Activated CD8-positive, alpha-beta memory T cell treated with anti-CD3 and anti-CD28 coated beads for 36 hours (primary cell): ENCODE data around the gene WDR17. TPM values are rescaled to one million over a fixed set of nuclear protein-coding genes. Genes with fewer than 3 reads are reported as not detected.

Experiments used
- CTCF ChIA-PET: fragments of 350-600 bp; sonication (Branson Sonifier 250); formaldehyde crosslinking; loops from one replicate; lab custom pipeline; 2021; ENCODE audit warnings: antibody characterized with exemption; lab: Charles Lee
- POLR2A ChIA-PET: fragments of 350-600 bp; sonication (Branson Sonifier 250); formaldehyde crosslinking; loops from one replicate; lab custom pipeline; 2021; ENCODE audit warnings: antibody characterized with exemption; lab: Charles Lee
- total RNA-seq, 2 experiments: library from RNA; stranded (reverse); gene quantifications; one replicate each; pipeline ENCODE4 v1.2.3, GENCODE V29; 2021

WDR17 gene
- total RNA-seq, 2 experiments from 2014 or later = 1.4 to 1.8 TPM

- ChIA-PET CTCF (no interaction called here), POLR2A (no interaction called here)
These were observed 11.9 kb downstream of the WDR17 start for GRCh38 chr4:176077561-176077960.

DNA sequence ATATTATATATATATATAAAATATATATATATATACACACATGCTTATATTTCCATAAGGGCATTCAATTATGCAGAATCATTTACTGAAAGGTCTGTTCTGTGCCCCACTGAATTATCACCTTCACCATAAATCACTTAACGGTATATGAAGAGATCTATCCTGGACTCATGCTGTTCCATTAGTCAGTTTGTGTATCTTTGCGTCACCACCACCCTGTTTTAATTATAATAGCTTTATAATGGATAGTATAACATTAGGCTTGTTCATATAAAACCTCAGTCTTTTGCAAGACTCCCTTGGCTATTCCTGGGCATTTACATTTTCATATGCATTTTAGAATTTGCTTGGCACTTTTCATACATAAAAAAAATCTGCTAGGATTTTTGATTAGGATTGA, 19.1 kb downstream of the WDR17 start:
- ChIA-PET POLR2A (no interaction called here), CTCF (no interaction called here)

- CTCF ChIA-PET = no interaction called here
- POLR2A ChIA-PET = no interaction called here
These were observed 24.5 kb downstream of the WDR17 start for GRCh38 chr4:176090115-176090514.

DNA sequence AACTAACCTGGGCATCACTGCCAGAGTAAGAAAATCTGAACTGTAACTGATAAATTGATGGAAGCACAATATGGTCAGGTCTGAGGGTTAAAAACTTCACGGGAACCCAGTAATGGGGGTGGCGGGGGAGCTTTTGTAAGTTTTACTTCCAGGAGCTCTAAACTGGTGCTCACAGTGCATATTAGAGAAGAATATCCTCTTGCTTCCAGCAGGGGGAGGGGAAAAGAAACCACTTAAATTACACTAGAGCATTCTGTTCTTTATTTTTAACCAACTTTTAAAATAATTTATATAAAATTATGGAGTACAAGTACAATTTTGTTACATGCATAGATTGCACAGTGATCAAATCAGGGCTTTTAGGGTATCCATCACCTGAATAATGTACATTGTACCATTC, 33.7 kb downstream of the WDR17 start:
- ChIA-PET POLR2A (no interaction called here), CTCF (no interaction called here)

- ChIA-PET CTCF (no interaction called here), POLR2A (no interaction called here)
These were observed 36.9 kb downstream of the WDR17 start for GRCh38 chr4:176102414-176103063.

DNA sequence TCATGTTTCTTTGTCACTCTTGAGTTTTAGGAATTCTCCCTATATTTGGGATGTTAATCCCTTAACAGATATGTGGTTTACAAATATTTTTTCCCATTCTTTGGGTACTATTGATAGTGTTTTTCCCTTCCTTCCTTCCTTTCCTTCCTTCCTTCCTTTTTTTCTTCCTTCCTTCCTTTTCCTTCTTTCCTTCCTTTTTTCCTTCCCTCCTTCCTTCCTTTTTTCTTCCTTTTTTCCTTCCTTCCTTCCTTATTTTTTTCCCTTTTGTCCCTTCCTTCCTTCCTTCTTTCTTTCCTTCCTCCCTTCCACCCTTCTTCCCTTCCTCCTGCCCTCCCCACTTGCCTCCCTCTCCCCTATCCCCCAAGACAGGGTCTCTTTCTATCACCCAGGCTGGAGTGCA, 42.1 kb downstream of the WDR17 start:
- ChIA-PET POLR2A (no interaction called here), CTCF (no interaction called here)

GRCh38 chr4:176123710-176124407, 58.2 kb downstream of the WDR17 start:
- POLR2A ChIA-PET = no interaction called here
- CTCF ChIA-PET = no interaction called here

DNA sequence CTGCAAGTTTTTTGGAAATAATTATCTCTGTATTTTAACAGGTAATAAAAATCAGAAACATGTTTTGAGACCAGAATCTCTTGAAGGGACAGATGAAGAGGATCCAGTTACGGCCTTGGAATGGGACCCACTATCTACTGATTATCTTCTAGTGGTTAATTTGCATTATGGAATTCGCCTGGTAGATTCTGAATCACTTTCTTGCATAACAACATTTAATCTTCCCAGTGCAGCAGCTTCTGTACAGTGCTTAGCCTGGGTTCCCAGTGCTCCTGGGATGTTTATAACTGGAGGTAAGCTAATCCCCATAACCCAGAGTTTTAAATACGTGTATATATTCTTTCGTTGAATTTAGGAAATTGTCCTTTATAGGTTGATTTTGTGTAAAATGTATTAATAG, 59.4 kb downstream of the WDR17 start:
- CTCF ChIA-PET = no interaction called here
- POLR2A ChIA-PET = no interaction called here

GRCh38 chr4:176134670-176135069, 69.0 kb downstream of the WDR17 start:
- ChIA-PET CTCF (no interaction called here), POLR2A (no interaction called here)

- ChIA-PET CTCF (no interaction called here), POLR2A (no interaction called here)
These were observed 72.0 kb downstream of the WDR17 start for GRCh38 chr4:176137631-176138030.

DNA sequence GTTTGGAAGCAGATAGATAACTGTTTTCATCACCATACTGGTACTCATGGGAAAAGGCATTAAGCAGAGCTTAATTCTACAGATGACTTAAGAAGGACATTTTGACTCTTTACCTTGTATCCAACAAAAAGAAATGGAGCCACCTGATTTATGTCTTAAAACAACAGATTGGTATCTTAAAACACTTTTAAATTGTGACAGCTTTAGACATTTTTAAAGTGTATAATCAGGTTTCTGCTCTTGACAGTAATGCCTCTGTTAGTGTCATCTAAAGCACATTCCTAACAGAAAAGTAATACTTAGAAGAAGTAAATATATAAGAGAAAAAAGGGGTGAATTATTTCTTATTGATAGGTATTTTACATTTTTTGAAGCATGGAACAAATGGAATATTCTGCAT, 73.9 kb downstream of the WDR17 start:
- POLR2A ChIA-PET = no interaction called here
- CTCF ChIA-PET = no interaction called here

DNA sequence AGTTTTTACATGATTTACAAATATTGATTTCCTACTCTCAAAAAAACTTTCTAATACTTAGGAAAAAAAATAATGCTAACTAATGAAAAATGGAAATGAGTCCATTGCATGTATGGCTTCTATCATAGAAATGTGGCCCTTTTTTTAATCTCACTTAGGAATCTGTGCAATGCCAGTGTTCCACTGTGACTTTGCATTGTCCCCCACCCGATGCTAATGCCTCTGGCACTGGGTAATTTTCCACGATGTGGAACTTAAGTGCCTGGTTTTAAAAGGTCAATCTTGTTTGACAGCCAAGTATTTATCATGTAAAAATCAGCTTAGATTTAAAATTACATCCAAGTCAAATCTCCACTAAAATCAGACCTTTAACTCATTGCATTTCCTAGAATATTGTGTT, 76.6 kb downstream of the WDR17 start:
- POLR2A ChIA-PET = no interaction called here

DNA sequence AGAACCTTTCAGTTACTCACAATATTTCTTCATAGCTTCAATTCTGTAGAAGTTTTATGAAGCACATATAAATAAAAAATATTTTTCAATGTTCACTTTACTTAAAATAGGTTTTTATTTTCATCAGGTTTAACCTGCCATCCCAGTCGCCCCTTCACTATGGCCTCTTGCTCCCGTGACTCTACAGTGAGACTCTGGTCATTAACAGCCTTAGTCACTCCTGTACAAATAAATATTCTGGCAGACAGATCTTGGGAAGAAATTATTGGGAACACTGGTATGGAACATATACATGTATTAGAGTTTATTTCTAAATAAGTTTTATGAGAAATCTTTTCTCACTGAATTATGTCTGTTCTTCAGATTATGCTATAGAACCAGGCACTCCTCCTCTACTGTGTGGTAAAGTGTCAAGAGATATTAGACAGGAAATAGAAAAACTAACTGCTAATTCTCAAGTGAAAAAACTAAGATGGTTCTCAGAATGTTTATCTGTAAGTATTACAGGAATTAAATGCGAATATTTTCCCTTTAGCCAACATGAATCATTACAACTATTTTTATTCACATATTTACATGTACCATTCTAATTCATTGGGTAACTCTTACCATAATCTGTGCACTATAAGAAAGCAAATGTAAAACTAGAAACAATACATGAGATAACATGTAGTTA, 84.2 kb downstream of the WDR17 start:
- CTCF ChIA-PET = interaction anchor here (1.2 kb wide), 1 partner anchor 191 kb away, joined by 3 read pairs; no protein-coding TSS in a partner anchor

More for the DNA sequence above, 76.6 kb downstream of the WDR17 start:
- CTCF ChIA-PET = no interaction called here

GRCh38 chr4:176150356-176150682, 84.7 kb downstream of the WDR17 start:
- ChIA-PET CTCF (interaction anchor here (0.8 to 1.2 kb wide), 2 partner anchors 143 to 191 kb away, joined by 3 read pairs; no protein-coding TSS in a partner anchor), POLR2A (no interaction called here)

More for the DNA sequence above, 84.2 kb downstream of the WDR17 start:
- POLR2A ChIA-PET = no interaction called here

DNA sequence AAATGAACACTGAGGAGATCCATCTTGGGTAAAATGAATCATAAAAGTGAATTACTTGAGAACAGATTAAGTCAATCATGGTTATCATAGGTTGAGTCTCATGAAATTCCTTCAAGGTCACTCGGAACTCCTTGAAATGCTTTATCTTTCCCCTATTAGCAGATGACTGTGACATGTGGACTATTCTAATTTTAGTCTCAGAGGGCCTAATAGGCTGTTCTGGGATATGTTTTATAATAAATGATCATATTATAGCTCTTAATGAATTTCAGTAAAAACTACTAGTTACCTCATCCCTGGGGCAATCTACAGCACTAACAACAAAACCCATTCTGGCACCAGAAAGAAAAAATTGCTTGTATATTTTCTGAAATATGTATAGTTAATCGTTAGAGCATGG, 85.1 kb downstream of the WDR17 start:
- POLR2A ChIA-PET = interaction anchor here (0.6 kb wide), 1 partner anchor 171 kb away, joined by 8 read pairs; no protein-coding TSS in a partner anchor
- CTCF ChIA-PET = interaction anchor here (0.8 to 1.2 kb wide), 2 partner anchors 143 to 190 kb away, joined by 3 read pairs; no protein-coding TSS in a partner anchor

DNA sequence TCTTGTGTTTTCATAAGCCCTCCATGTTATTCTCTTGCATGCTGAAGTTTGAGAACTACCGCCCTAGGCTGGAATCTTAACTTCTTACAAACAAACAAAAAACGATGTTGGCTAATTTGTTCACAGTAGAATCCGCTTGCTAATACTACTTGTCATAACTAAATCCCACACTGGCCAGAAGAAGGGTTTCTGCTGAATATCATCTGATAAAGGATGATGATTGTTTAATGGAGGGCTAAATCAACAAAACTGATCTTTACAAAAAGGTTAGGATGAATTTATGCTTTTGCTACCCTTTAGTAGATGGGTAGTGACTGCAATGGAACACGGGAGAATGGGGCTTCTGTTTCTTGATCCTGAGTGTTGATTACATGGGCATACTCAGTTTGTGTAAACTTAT, 87.5 kb downstream of the WDR17 start:
- POLR2A ChIA-PET = no interaction called here
- CTCF ChIA-PET = no interaction called here

GRCh38 chr4:176156656-176157055, 91.0 kb downstream of the WDR17 start:
- ChIA-PET CTCF (no interaction called here), POLR2A (no interaction called here)

- ChIA-PET POLR2A (no interaction called here), CTCF (no interaction called here)
These were observed 97.4 kb downstream of the WDR17 start for GRCh38 chr4:176163041-176163440.

DNA sequence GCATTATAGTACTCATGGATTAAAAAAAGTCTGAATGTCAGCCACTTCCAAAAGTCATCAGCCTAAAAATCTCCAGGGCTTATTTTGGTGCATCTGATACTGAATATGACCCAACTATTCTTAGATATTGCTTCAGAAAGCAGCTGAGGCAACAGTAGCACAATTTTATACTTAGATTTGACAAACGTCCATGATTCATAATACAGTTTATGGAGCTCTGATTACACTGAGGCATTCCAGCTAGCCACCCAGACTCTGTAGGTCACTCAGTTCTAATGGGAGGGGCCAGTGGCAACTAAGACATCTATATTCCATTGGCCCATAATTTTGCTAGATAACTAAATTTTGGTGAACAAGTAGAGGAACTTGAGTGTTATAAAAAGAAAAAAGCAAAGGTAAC, 119.4 kb downstream of the WDR17 start:
- ChIA-PET POLR2A (no interaction called here), CTCF (no interaction called here)

- ChIA-PET POLR2A (no interaction called here), CTCF (no interaction called here)
These were observed 120.4 kb downstream of the WDR17 start for GRCh38 chr4:176186067-176186466.
